ENCODE results near the gene SLC6A9.

The SLC6A9 gene

DNA sequence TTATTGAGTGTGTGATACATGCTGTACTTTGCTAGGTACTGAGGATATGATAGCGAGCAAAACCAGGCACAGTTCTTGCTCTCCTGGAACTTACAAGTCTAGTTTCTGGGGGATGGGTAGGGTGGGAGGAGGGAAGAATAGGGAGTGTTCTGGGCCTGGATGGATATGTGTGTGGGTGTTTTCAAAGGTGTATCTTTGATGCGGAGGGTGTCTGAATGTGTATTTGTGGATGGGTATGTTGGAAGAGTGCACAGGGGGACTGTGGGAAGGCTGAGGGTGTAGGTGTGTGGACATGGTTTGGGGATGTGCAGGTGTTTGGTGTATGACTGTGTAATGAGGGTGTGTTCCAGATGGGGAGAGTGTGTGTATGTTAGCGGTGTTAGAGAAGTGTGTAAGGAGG, 65.9 kb downstream of the SLC6A9 start:
- no peak for DNase-seq

DNA sequence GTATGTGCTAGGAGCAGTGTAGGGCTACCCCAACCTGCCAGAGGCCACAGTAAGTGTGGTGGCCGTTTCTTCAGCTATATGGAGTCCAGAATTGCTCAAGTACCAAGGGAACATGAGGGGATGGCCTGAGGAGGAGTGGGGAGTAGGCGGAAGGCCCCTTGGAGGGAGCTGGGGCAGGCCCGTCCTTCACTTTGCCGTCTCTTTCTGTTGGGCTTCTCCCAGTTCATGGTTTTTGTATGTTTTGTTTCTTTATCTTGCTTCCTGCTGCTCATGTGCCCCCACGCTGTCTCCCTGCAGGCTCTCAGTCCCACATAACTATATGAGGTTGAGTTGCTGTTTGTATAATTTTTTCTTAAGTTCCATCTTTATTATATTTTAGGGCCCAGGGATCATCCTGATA, 67.4 kb downstream of the SLC6A9 start:
- no peak for DNase-seq

DNA sequence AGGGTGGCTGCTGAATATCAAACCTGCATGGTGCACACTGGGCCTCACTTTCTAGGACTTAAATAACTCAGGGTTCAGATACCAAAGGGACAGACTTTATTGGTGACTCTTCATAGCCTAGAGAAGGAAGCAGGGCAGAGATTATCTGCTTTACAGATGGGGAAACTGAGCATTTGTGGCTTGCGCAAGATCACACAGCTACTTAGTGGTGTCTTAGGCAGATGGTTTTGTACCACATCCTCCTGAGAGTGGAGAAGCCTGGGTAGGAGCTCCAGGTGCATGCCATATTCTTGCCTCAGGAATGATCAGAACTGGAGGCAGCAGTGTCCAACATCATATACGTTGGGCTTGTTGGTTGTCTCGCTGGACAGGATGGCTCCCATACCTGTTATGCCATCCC, 68.3 kb downstream of the SLC6A9 start:
- no peak for DNase-seq

DNA sequence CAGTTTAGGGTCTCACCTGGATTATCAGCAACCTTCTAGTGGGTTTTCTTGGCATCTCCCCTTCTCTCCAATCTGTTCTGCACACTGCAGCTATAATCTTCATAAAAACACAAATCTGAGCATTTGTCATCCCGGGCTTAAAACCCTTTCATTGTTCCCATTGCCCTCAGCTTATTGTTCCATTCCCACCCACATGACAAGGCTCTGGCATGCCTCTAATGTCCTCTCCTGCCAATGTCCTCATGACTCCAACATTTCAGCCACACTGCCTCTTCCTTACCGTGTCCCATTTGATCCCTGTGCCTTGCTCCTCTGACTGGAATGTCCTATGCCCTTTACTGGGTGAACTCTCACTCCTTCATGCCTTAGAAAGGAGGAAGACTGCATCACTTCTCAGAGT, 68.9 kb downstream of the SLC6A9 start:
- DNase-seq: no peak

DNA sequence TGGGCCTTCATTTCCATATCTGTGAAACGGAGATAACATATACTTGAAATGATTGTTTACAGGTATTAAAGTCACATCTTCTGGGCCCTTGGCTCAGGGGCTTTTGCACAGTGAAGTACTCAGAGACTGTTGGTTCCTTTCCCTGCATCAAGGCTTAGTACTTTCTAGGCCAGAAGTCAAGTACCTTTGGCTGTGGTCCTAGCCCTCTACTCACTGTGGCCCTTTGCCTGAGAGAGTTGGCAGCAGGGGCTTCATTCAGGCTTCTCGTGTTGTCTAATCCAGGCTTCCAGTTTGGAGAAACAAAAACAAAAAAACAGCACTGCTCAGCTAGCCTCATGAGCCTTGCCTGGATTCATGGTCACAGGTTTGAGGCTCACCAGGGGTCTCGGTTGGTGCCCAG, 69.6 kb downstream of the SLC6A9 start:
- DNase-seq: no peak

DNA sequence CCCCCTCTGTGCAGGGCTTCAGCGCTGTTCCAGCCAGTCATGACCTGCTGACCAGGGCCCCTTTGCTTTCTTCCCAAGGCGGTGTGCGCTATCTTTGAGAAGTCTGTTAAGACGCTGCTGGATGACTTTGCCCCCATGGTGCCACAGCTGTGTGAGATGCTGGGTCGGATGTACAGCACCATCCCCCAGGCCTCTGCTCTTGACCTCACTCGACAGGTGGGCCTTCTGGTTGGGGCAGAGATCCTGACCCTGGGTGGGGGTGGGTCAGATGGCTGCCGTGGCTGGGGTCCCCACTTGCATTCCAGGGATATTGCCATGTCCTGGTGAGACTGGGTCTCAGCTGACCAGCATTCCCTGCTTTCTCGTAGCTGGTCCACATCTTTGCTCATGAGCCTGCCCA, 70.5 kb downstream of the SLC6A9 start:
- no peak for DNase-seq

DNA sequence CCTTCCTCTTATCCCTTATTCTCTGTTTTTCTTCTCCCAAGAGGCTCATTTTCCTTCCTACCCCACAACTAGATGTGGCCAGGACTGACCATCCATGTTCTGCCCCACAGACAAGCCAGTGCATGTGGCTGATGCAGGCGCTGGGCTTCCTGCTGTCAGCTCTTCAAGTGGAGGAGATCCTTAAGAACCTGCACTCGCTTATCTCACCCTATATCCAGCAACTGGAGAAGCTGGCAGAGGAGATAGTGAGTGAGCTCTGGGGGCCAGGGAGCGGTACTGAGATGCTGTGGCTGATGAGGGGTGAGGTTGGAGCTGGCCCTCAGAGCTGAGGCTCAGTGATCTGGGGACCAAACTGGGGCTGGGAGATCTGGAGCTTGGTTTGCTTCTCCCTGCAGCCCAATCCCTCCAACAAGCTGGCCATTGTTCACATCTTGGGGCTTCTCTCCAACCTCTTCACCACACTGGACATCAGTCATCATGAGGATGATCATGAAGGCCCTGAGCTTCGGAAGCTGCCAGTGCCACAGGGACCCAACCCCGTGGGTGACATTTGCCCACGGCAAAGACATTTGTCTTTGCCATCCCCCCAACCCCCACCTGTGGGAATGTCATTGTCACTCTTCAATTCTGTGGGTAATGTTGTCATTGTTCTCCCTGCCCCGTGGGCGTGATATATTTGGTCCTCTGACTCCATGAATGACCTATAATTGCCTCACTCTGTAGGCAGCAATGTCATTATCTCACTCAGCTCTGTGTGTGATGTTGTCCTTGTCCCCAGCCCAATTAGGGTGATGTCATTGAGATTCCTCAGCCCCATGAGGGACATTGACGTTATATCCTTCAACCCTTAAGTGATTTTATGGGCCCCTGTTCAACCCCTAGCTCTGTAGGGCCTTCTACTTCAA, 72.7 kb downstream of the SLC6A9 start:
- DNase-seq: no peak

DNA sequence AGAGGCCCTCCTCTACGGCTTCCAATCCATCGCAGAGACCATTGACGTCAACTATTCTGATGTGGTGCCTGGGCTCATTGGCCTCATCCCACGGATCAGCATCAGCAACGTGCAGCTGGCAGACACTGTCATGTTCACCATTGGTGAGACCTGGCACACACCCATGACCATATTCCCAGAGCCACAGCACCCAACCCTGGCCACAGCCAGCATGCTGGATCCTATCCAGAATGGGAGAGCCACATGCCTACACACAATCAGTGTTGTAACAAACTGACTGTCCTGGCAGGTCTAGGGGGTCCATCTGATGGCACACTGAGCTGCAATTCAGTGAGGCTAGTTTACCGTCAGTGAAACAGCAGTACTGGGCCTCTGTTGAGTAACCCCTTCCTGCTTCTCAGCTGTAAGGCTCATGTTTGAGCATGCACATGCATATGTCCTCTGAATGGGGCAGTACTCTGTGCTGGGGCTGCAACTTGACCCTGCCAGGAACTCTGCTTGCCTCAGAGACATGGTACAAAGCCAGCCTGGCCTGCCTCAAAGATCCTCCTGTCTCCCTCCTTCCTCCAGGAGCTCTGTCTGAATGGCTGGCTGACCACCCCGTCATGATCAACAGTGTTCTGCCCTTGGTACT, 73.7 kb downstream of the SLC6A9 start:
- DNase-seq: no peak

DNA sequence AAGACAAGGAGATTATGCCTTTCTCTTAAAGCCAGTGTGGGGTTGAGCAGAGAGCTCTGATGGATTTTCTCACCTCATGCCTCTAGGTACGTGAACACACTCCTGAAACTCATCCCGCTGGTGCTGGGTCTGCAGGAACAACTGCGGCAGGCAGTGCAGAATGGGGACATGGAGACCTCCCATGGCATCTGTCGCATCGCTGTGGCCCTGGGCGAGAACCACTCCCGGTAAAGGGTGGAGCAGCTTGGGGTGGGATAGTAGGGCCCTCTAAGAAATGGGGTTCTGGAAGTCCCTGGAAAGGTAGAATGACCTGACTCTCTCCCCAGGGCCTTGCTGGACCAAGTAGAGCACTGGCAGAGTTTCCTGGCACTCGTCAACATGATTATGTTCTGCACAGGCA, 75.0 kb downstream of the SLC6A9 start:
- no peak for DNase-seq

DNA sequence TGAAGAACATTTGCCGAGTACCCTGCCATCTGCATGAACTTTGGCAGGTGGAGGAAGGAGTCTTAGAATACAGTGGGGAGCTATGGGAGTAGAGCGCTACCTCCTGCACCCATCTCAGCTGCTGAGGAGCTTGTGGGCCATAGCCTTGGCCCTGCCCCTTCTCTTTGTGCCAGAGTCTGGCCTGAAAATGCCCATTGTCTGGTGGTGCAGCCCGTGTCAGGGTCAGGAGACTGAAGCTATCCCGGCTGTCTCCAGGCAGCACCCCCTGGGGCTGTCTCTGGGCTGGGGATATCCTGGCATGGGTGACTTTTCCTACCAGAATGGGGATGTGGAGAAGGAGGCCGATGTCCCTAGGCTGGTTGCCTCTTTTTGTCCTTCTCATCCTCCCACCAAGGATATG, 77.2 kb downstream of the SLC6A9 start:
- no peak for DNase-seq

GRCh38 chr1:43953361-43953760, 77.9 kb downstream of the SLC6A9 start:
- DNase-seq: no peak

GRCh38 chr1:43952731-43953346, 78.4 kb downstream of the SLC6A9 start:
- no peak for DNase-seq

DNA sequence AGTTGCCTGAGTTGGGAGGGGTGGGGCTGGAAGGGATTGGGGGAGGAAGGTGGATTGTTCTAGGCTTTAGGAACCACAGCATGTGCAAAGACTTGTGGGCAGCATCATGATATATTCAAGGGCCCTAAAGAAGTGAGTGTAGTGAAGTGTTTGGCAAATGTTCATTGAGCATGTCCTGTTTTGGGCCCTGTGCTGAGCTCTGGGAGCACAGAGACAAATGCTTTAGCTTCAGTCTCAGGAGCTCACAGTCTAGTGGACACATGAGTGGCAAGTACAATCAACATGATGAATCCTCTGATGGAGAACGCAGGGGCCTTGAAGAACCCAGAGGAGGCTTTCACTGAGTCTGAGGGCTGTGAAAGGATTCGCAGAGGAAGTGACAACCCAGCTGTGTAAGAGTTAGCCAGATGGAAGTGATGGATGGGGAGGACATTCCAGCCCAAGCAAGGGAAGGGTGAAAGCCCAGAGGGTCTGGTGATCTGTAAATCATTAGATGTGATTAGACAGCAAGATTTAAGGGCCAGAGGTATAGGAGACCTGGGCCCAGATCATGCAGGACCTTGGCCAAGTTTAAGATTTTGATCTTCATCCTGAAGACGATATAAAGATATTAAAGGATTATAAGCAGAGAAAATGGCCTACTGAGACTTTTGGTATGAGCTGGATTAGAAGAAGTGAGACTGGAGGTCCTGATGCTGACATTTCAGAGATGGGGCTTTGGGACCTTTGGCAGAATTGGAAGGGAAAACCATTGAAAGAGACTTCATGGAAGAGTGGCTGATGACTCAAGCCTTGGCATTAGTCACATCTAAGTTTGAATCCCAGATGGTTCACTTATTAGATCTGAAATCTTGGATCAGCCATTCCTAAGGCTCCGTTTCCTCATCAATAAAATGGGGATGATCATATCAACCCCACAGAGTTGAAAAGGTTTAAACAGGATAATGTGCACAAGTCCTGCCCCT, 80.0 kb downstream of the SLC6A9 start:
- DNase-seq: no peak

DNA sequence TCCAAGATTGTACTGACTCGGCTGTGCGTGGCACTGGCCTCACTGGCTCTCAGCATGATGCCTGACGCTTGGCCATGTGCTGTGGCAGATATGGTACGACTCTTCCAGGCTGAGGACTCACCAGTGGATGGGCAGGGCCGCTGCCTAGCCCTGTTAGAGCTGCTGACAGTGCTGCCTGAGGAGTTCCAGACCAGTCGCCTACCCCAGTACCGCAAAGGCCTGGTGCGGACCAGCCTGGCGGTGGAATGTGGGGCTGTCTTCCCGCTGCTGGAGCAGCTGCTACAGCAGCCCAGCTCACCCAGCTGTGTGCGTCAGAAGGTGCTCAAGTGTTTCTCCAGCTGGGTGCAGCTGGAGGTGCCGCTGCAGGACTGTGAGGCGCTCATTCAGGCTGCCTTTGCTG, 81.6 kb downstream of the SLC6A9 start:
- no peak for DNase-seq

GRCh38 chr1:43947874-43948437, 83.3 kb downstream of the SLC6A9 start:
- no peak for DNase-seq

DNA sequence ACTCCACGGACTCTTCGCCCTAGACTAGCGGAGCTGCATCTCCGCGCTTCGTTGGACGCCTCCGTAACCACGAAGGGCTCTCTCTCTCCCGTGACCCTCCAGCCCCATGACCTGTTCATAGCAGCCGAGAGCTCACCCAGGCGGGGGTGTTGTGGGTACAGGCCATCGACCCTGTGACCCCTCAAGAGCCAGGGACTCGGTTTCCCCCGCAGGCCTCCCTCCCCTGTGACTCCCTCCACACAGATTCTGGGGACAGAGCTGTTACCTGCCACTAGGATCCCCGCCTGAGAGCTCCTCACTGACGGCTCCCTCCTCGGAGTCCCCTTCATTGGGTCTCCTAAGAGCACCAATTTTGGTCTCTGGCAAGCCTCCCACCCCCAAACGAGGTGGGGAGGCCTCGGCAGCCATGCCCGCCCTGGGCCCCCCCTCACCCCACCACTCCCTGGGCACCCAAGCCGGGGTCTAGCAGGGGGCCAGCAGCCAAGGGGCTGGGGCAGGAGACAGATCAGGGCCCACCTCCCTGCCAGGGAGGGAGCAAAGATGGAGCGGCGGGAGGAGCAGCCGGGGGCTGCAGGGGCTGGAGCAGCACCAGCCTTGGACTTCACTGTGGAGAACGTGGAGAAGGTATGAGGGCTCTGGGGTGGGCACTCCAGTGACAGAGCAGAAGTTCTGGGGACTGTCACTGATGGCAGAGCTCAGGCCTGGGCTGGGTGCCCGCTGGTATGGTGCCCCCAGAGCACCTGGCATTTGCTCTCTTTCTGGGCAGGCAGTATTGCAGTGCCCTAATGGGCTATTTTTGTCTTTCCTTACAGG, 84.0 kb downstream of the SLC6A9 start:
- DNase-seq: peak in 1 of 5 donors; percentile 12

All from T-helper 1 cell (primary cell).